ENCODE measurements around the gene PACS2. TPM values are rescaled to one million over a fixed set of nuclear protein-coding genes. Genes with fewer than 3 reads are reported as not detected.
"Not testable (repeated sequence)": the region's sequence is repeated elsewhere in the genome, so short reads cannot be mapped to it uniquely, and the experiment has no call there.

Gene PACS2
- total RNA-seq, 2 experiments from 2014 or later: 26.7 to 30.4 TPM

- Mint-ChIP-seq H3K36me3 (ENCODE audit: low read depth) (no peaks in the 10 kb centered on the region), H3K27me3 (no peaks in the 10 kb centered on the region), H3K27ac (no peak overlapping the region), H3K4me1 (ENCODE audit: low read depth) (no peaks in the 10 kb centered on the region), H3K9me3 (no peaks in the 10 kb centered on the region), H3K4me3 (no peak overlapping the region)
- ATAC-seq (no peak), DNase-seq (no peak)
- POLR2A ChIA-PET: interaction anchor here (1.3 kb wide), 1 partner anchor 12 kb away, joined by 4 read pairs; no protein-coding TSS in a partner anchor
- CTCF ChIA-PET: interaction anchor here (0.7 kb wide), 1 partner anchor 12 kb away, joined by 4 read pairs; no protein-coding TSS in a partner anchor
- intact Hi-C loops (cut with micrococcal nuclease): no loop called here
- no peak for TF ChIP-seq CTCF (IDR thresholded peaks at IDR 0.05)
These were observed 43.2 kb upstream of the PACS2 start for GRCh38 chr14:105271224-105271890.

GRCh38 chr14:105272623-105273022 is 41.9 kb upstream of the PACS2 start:
- no peaks in the 10 kb centered on the region for H3K4me1 Mint-ChIP-seq (ENCODE audit: low read depth)

DNA sequence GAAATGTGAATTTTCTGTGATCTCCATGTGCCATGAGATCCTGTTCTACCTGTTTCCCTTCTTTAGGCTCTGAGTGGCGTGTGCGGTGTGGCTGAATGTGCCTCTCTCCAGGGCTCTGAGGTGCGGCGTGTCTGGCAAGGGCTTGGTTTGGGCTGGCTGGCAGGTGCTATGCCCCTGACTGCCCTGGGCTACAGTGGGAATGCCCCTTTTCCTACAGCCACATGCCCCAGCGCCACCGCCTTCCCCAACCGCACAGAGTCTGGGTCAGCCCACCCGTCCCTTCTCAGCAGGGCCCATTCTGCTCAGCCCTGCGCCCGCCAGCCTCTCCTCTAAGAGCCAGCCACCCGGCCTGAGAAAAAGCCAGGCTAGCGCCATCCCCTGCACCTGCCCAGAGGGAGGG is 41.5 kb upstream of the PACS2 start:
- CTCF ChIA-PET: no interaction called here
- no peak overlapping the region for H3K4me3 Mint-ChIP-seq

More at GRCh38 chr14:105272623-105273022, 41.9 kb upstream of the PACS2 start:
- Mint-ChIP-seq H3K36me3 (ENCODE audit: low read depth) (no peaks in the 10 kb centered on the region), H3K4me3 (no peak overlapping the region), H3K27me3 (no peaks in the 10 kb centered on the region), H3K9me3 (no peaks in the 10 kb centered on the region), H3K27ac (no peak overlapping the region)
- DNase-seq (no peak), ATAC-seq (no peak)
- ChIA-PET POLR2A (no interaction called here), CTCF (no interaction called here)
- intact Hi-C loops (cut with micrococcal nuclease): no loop called here
- no peak for TF ChIP-seq CTCF (IDR thresholded peaks at IDR 0.05)

GRCh38 chr14:105274637-105275036 is 39.9 kb upstream of the PACS2 start:
- ATAC-seq (no peak), DNase-seq (no peak)
- Mint-ChIP-seq H3K27me3 (no peaks in the 10 kb centered on the region), H3K9me3 (no peaks in the 10 kb centered on the region), H3K4me1 (ENCODE audit: low read depth) (no peaks in the 10 kb centered on the region), H3K36me3 (ENCODE audit: low read depth) (no peaks in the 10 kb centered on the region), H3K27ac (no peak overlapping the region), H3K4me3 (no peak overlapping the region)
- ChIA-PET CTCF (no interaction called here), POLR2A (no interaction called here)
- no peak for TF ChIP-seq CTCF (IDR thresholded peaks at IDR 0.05)
- intact Hi-C loops (cut with micrococcal nuclease): no loop called here

More for the DNA sequence above, 41.5 kb upstream of the PACS2 start:
- Mint-ChIP-seq H3K4me1 (ENCODE audit: low read depth) (no peaks in the 10 kb centered on the region), H3K27me3 (no peaks in the 10 kb centered on the region), H3K27ac (no peak overlapping the region), H3K36me3 (ENCODE audit: low read depth) (no peaks in the 10 kb centered on the region), H3K9me3 (no peaks in the 10 kb centered on the region)
- DNase-seq (no peak), ATAC-seq (no peak)
- no peak for TF ChIP-seq CTCF (IDR thresholded peaks at IDR 0.05)
- POLR2A ChIA-PET: no interaction called here
- intact Hi-C loops (cut with micrococcal nuclease): no loop called here

DNA sequence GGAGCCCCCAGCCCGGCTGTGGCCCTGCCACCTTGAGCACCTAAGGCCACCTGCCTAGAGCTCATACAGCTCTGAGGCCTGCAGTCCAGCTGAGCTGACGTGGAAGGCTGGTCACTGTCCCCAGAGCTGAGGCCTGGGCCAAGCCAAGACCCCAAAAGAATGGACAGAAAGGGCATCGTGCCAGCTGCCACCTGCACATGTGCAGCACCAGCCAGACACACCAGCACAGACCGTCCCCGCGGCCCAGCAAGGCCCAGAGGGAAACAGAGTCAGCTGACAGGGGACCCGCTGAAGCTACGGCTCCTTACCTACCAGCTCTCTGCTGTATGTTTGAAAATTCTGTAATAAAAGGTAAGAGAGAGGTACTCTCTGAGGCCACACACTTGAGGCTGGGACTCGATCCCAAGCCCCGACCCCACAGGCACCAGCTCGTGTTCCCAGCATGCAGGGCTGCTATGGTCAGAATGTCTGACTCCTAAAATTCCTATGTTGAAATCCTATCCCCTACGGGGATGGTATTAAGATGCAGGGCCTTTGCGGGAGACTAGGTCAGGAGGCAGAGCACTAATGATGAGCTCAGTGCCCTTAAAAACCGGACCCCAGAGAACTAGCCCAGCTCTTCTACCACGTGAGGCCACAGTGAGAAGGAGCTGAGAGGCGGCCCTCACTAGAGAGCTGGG is 39.1 kb upstream of the PACS2 start:
- DNase-seq (no peak), ATAC-seq (no peak)
- Mint-ChIP-seq H3K4me1 (ENCODE audit: low read depth) (no peaks in the 10 kb centered on the region), H3K4me3 (no peak overlapping the region), H3K9me3 (no peaks in the 10 kb centered on the region), H3K27me3 (no peaks in the 10 kb centered on the region), H3K36me3 (ENCODE audit: low read depth) (no peaks in the 10 kb centered on the region), H3K27ac (no peak overlapping the region)
- no peak for TF ChIP-seq CTCF (IDR thresholded peaks at IDR 0.05)
- intact Hi-C loops (cut with micrococcal nuclease): no loop called here
- POLR2A ChIA-PET: interaction anchor here (1.0 kb wide), 1 partner anchor 257 kb away, joined by 3 read pairs; no protein-coding TSS in a partner anchor
- CTCF ChIA-PET: interaction anchor here (0.7 to 1.1 kb wide), 4 partner anchors 13 to 257 kb away, joined by 3 to 4 read pairs (median 4); no protein-coding TSS in a partner anchor

DNA sequence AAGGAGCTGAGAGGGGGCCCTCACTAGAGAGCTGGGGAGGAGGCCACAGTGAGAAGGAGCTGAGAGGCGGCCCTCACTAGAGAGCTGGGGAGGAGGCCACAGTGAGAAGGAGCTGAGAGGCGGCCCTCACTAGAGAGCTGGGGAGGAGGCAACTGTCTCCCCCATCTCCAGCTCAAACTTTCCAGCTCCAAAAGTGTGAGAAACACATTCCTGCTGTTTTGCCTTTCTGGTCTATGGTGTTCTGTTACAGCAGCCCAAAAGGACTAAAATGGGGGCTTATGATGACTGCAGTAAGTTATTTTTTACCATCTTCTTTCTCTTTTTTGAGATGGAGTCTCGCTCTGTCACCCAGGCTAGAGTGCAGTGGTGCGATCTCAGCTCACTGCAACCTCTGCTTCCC is 37.1 kb upstream of the PACS2 start:
- DNase-seq; H3K27me3 Mint-ChIP-seq; POLR2A ChIA-PET; H3K4me3 Mint-ChIP-seq; CTCF ChIA-PET; H3K9me3 Mint-ChIP-seq; intact Hi-C loops (cut with micrococcal nuclease); H3K27ac Mint-ChIP-seq; ATAC-seq; H3K36me3 Mint-ChIP-seq (ENCODE audit: low read depth); H3K4me1 Mint-ChIP-seq (ENCODE audit: low read depth): not testable (repeated sequence)

Measured in activated CD8-positive, alpha-beta T cell treated with anti-CD3 and anti-CD28 coated beads for 36 hours (primary cell).